GM12865 (cell line): Measurements from ENCODE around the gene BOD1.

Source experiments
- DNase-seq: peaks from one replicate; pipeline ENCODE4 v3.0.0; 2010; ENCODE audit warnings: low read depth
- H3K4me3 ChIP-seq: 2 replicates; pipeline ENCODE4 v1.5.1; 2011; ENCODE audit warnings: mild to moderate bottlenecking, low read depth, low read length, control low read depth
- TF ChIP-seq, protein P1 (sequence below): IDR thresholded peaks from 2 replicates; pipeline ENCODE4 v1.5.1; 2011; ENCODE audit warnings: low read length, control low read depth, low read depth, inconsistent platforms; ENCODE audit not compliant: insufficient read depth; ENCODE audit errors: missing control alignments

BOD1 gene

DNA sequence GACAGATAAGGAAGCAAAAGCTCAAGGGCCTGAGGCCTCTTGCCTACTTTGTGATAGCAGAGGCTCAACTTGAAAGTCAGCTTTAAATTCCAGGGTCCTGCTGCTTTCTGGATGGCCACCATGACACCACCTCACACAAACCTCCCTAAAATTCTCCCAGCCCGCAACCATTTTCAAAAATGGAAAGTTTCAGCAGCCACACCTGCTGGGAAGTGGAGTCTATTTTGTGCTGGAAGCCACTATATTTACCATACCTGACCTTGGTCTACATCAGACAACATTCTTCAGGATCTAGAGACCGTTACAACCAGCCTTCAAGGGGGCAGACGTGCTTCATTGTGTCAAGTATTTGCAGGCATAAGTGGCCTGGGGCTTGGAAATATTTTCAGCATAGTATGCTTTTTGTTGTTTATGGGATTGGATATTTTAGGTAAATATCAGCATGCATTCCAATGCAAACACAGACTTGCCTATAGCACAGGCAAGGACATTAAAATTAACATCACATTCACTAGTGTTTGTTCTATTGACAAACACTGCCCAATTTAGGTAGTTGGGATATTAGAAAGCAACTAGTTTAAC is 50.9 kb downstream of the BOD1 start:
- no peak for DNase-seq
- no peak overlapping the region for H3K4me3 ChIP-seq
- TF ChIP-seq, protein P1, sequence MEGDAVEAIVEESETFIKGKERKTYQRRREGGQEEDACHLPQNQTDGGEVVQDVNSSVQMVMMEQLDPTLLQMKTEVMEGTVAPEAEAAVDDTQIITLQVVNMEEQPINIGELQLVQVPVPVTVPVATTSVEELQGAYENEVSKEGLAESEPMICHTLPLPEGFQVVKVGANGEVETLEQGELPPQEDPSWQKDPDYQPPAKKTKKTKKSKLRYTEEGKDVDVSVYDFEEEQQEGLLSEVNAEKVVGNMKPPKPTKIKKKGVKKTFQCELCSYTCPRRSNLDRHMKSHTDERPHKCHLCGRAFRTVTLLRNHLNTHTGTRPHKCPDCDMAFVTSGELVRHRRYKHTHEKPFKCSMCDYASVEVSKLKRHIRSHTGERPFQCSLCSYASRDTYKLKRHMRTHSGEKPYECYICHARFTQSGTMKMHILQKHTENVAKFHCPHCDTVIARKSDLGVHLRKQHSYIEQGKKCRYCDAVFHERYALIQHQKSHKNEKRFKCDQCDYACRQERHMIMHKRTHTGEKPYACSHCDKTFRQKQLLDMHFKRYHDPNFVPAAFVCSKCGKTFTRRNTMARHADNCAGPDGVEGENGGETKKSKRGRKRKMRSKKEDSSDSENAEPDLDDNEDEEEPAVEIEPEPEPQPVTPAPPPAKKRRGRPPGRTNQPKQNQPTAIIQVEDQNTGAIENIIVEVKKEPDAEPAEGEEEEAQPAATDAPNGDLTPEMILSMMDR = no peak

DNA sequence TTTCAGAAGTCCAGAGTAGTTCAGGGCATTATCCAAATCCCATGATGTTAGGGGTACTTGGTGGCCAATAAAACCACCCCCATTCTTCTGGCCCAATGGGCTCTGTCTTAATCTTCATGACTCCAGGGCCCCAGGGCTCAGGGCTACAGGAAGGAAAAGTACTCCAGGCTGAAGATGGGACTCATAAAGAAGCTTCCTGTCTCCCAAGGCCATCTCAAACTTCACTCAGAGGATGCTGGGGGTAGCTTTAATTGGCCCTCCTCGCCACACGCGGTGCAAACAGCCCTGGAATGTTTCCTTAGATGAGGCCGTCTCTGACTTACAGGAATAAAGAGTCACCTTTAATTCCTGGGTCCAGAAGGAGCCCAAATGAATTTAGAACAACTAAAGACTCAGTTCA is 52.3 kb downstream of the BOD1 start:
- TF ChIP-seq, protein P1 = no peak
- no peak for DNase-seq

DNA sequence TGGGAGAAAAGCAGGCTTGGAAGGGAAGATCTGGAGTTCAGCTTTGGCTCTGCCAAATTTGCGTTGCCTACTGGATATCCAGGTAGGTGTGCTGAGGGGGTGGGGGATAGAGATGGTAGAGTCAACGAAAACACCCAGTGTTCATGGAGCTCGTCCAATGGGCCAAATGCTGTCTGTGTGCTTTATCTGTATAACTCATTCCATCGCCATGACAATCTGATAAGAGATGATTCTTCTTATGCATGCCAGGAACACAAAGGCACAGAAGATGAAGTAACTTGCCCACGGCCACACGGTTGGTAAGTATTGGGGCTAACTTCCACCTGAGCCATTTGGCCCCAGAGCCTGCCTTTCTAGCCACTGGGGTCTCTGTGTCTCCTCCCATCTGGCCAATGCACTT is 53.2 kb downstream of the BOD1 start:
- no peak for DNase-seq
- no peak overlapping the region for H3K4me3 ChIP-seq
- TF ChIP-seq, protein P1 = no peak

More for the DNA sequence above, 52.3 kb downstream of the BOD1 start:
- no peak overlapping the region for H3K4me3 ChIP-seq

DNA sequence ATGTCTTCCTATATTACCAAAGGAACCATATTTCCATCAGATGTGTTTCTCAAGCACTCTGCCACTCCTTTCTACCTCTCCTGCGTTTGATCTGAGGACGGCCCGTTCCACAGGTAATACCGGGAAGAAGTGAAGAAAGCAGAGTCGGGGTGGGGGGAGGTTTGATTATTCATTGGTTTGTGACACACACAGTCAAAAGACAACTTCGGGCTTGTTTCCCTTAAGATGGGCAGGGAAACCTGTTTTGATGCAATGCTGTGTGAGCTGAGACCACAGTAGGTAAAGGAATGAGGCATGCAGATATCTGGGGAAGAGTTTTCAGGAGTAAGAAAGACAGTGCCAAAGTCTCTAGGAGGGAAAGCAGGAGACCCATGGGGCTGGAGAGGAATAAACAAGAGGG is 54.0 kb downstream of the BOD1 start:
- no peak overlapping the region for H3K4me3 ChIP-seq
- no peak for DNase-seq
- TF ChIP-seq, protein P1 = no peak
